GM21381 (cell line): Measurements from ENCODE around the gene SARS2.
A peak's percentile ranks its signal among the peaks of the same experiment; 100 is the strongest.

Experiments used
- ATAC-seq: cut with Tn5 transposase; IDR thresholded peaks from one replicate; pipeline ENCODE4 v1.9.1; 2021; ENCODE audit warnings: mild to moderate bottlenecking, moderate library complexity; ENCODE audit not compliant: unreplicated experiment

Gene SARS2

DNA sequence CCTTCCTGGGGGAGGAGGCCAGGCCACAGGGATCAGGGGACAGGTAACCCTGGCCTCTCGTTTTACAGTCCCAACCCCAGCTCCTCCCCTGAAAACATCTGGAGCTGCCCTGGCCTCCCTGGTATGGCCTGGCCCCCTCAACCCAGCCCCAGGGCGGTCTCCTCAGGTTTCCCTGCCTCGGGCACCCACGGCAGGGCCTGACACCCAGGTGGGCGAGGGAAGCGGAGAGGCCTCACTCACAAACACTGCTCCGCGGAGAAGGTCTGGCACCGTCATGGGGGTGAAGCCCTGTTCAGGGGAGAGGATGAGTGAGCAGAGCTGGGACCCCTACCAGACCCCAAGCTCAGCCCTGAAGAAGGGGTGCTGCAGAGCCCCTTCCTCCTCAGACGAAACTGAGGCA lies 12.0 kb downstream of the SARS2 start:
- ATAC-seq, result no peak

DNA sequence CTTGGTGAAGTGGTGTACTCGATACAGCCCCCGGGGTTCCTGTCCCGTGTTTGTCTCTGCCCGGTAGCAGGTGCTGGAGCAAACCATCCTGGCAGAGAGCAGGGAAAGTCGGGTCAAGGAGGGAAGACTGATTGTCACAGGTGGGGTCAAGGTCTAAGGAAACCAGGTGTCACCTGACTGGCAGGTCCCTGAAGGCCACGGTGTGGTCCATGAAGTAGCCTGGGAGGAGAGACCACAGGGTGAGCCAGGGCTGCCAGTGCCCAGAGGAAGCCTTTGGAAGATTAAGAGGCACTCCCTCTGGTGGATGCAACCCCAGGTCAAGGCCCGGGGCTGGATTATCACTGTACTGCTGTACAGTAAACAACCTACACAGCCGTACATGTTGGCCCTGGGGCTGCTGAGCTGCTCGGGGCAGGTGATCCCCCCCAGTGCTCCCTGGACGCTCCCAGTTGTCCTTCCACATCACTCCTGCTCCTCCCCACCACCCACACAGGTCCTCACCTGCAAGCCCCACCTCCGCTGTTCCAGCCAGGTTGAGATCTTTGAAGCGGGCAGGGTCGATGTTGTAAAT lies 12.6 kb downstream of the SARS2 start:
- no peak for ATAC-seq

DNA sequence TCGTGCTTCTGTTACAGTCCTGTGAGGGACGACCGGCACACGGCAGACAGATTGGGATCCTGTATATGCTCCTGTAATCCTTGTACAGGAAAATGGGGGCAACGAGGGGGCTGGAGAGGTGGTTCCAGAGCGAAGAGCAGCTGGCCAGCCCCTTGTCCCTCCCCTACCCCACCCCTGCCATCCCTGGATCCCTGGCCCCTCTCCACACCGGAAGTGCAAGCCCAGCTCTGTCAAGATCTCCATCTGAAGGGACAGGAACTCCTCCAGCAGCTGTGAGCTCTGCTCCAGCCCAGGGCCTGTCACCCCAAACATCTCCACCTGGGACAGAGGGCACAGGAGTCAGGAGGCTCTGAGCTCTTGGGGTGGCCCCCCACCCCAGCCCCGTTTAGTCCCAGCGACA lies 13.0 kb downstream of the SARS2 start:
- no peak for ATAC-seq

DNA sequence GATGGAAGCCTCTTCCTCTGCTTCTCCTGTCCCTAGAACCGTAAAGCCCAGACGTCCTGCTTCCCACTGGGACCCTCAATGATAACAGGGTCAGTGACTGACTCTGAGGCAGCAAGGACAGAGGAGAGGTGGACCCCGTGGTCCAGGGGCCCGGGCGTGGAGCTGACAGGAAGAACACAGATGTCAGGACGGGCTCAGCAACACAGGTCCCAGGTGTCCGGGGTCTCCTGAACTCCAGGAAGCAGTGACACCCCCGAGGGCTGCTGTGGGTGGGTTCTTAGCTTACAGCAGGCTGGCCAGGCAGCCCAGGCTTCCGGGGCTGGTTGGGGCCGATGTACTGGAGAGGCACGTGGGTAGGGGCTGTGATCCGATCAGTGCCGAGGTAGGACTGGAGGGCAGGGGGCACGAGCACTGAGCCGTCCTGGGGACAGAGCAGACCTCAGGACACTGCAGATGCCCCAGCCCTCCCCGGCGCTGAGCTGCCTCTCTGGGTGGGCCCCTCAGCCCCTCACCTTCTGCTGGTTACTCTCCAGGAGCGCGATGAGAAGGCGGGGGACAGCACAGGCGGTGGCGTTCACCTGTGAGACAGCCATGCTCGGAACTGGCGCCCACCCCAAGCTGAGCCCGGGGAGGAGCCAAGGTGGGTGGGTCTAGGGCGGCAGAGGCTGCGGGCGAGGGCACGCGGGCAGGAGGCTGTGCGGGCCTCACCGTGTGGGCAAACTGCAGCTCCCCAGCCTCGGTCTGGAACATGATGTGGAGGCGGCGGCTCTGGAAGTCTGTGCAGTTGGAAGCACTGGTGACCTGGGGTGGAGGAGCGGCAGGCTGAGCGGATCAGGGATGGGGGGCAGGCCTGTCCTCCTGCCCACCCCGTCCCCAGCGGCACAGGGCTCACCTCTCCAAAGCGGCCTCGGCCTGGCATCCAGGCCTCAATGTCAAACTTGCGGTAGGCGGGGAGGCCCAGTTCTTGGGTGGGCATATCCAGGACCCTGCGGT lies 14.9 kb downstream of the SARS2 start:
- ATAC-seq, result no peak

GRCh38 chr19:38913958-38914357 lies 16.6 kb downstream of the SARS2 start:
- no peak for ATAC-seq

DNA sequence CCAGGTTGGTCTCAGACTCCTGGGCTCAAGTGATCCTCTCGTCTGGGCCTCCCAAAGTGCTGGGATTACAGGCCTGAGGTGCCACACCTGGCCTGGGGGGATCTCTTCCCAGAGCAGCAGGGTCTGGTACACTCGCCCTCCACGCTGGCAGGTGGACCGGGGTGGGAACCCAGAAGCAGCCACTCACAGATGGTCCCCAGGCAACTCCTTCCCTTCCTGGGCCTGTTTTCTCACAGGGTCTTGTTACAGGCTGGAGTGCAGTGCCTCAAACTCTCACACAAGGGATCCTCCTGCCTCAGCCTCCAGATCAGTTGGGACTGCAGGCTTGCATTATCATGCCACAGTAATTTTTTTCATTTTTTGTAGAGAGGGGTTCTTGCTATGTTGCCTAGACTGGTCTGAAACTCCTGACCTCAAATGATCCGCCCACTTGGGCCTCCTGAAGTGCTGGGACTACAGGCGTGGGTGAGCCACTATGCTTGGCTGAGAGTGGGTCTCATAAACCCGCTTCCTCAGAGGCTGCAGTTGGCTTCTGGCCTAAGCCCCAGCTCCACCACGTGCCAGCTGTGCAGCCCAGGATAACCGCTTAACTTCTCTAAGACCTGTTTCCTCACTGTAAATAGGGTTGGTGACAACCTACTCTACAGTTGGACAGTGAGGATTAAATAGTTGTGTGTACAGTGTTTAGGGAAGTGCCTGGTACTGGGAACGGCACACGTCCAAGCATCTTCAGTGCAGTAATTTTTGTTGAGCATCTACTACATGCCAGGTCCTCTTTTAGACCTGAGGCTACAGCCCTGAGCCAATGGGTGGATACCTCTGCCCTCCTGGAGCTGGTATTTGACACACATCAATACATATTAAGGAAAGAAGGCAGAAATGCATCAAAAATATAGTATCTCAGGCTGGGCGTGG lies 17.7 kb downstream of the SARS2 start:
- no peak for ATAC-seq

DNA sequence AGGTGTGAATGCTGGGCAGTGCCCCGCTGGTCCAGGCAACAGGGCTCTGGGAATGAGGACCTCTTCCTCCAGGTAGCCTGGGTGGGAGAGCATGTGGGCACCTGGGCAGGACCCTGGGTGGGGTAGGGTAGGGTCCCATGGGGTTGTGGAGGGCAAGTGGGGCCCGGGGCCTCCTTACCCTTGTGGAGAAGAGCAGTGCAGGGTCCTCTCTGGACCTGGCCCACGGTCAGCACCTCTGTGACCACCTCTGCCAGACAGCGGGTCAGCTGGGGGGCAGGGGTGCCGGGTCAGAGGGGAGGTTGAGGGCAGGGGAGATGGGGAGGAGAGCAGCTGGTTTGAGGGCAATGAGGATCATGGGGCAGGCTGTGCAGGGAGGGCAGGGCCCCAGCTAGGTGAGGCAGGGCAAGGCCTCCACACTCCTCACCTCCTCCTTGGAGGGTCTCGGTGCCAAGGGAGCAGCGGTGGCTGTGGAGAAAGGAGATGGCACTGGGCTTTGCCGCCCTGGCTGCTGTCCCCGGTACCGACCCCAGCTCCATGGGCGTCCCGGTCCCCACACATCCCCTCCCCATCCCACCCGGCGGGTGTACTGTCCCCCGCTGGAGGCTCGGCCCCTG lies 19.1 kb downstream of the SARS2 start:
- no peak for ATAC-seq

DNA sequence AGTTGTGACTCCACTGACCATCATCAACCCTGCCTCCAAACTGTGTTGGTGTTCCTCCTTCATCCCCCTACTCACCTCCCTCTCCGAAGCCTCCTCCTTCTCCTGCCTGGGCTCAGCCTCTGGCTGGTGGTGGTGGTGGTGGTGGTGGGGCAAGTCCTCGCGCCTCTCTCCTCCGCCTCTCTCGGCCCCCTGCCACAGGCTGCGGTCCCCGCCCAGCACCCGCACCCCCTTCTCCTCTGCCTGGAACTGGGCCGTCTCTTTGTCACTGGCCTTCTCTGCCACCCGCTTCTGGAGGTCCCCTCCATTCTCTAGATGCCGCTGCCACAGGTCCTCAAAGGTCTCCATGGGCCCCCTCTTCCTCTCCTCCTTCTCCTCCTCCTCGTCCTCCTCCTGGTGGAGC lies 20.1 kb downstream of the SARS2 start:
- ATAC-seq, result no peak

DNA sequence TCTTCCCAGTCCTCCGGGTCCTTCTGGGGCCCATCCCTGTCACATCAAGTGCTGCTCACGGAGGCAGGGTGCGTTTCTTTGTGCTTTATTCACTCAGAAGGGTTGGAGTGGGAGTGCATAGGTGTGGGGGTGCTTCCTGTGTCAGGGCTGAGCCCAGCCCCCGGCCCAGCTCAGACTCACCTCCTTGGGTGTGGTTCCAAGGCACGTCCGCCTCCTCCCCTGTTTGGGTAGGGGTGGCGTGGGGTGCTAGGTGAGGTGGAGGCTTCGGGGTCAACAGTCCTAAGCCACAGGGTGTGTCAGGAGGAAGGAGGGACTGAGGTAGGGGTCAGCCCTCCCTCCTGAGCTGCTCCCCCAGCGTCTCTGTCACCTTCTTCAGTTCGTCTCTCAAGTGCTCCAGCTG lies 21.7 kb downstream of the SARS2 start:
- ATAC-seq, result no peak

GRCh38 chr19:38907670-38908069 lies 22.9 kb downstream of the SARS2 start:
- ATAC-seq, result no peak

GRCh38 chr19:38907227-38907626 lies 23.3 kb downstream of the SARS2 start:
- ATAC-seq, result no peak

- no peak for ATAC-seq
Observed at GRCh38 chr19:38905620-38906019, 24.9 kb downstream of the SARS2 start.

GRCh38 chr19:38904581-38905539 lies 25.7 kb downstream of the SARS2 start:
- ATAC-seq, result no peak

- no peak for ATAC-seq
Observed at GRCh38 chr19:38901683-38902082, 28.9 kb downstream of the SARS2 start.

- ATAC-seq, result no peak
Observed at GRCh38 chr19:38900743-38901190, 29.8 kb downstream of the SARS2 start.

DNA sequence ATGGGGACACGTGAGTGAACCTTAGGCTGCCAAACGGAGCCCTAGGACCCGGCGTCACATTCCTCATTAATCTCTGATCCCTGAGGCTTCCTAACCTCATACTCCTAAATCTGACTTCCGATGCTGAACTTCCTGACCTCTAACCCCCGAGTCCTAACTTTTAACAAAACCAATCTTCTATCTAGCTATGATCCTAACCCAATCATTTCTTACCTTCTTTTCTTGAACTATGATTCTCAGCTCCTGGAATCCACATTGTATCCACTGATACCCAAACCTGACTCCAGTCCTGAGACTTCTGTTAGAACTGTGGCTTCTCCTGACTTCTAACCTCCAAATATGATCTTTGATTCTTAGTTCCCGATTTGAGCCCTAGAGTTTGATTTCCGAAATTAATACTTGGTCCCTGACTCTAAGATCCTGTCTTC lies 30.3 kb downstream of the SARS2 start:
- ATAC-seq, result no peak

- ATAC-seq, result peak; percentile 89
Observed at GRCh38 chr19:38899447-38900201, 30.9 kb downstream of the SARS2 start, which contains the start of the genes NFKBIB and SIRT2. TSS of gene NFKBIB (plus strand) at chr19:38899969. CDS start at chr19:38900033, 64 bp downstream. TSS of gene SIRT2 (minus strand) at chr19:38899618. CDS start at chr19:38899521, 97 bp downstream.

- ATAC-seq, result peak; percentile 1
Observed at GRCh38 chr19:38898788-38899446, 31.6 kb downstream of the SARS2 start.
